K562 (cell line): ENCODE measurements around the gene PSMD1. TPM values are rescaled to one million over a fixed set of nuclear protein-coding genes. Genes with fewer than 3 reads are reported as not detected.

Experiments used
- ATAC-seq: fragments of 200-7000 bp; cut with Tn5 transposase; 3 replicates; pipeline ENCODE4 v1.9.1; 2020; ENCODE audit warnings: moderate library complexity
- BruUV-seq: library from RNA; stranded (reverse); fragments of 400-500 nt; replicated peaks from 2 replicates; lab custom pipeline; 2021; lab: Mats Ljungman, UMichigan
- CTCF ChIA-PET: fragments of 300-600 bp; formaldehyde crosslinking; extraction: SDS; loops from one replicate; lab custom pipeline; 2021; ENCODE audit warnings: low intra/inter-chr PET ratio; lab: Yijun Ruan, JAX
- POLR2A ChIA-PET: fragments of 300-600, 350-650 bp; sonication (Branson Sonifier 250); formaldehyde crosslinking; extraction: SDS; loops from one replicate; lab custom pipeline; 2021; ENCODE audit warnings: antibody characterized with exemption, inconsistent platforms; lab: Yijun Ruan, JAX
- DNase-seq, 4 experiments: peaks; one replicate each; pipeline versions ENCODE4 v3.0.0 to v3.0.0-alpha.2; 2011 to 2018; ENCODE audit warnings: low spot score in 3 of 4, mixed read lengths in 3 of 4; ENCODE audit errors: extremely low read depth in 1 of 4
- FAIRE-seq: peaks from 2 replicates; lab custom pipeline; 2011; peaks lifted over from hg19 to GRCh38; lab: Jason Lieb, UNC
- H2AFZ ChIP-seq: 2 replicates; pipeline ENCODE4 v1.6.0; 2011; ENCODE audit warnings: low read depth, low read length, control low read depth, inconsistent platforms
- H3K27ac ChIP-seq: fragments of 200-600 bp; 3 replicates; pipeline ENCODE4 v1.8.0; 2011; ENCODE audit warnings: low read depth, mild to moderate bottlenecking, control low read depth, inconsistent platforms, low read length, moderate library complexity, mixed read lengths; ENCODE audit errors: extremely low read depth
- H3K27me3 ChIP-seq, 2 experiments: fragments of 300-600 bp in 1 of 2; 2 replicates in 1 of 2; 3 replicates in 1 of 2; pipeline versions ENCODE4 v1.6.0 to v1.8.0; 2011; ENCODE audit warnings: inconsistent platforms in 2 of 2, low read length in 2 of 2, mild to moderate bottlenecking in 1 of 2, mixed read lengths in 1 of 2, moderate library complexity in 1 of 2; ENCODE audit not compliant: control insufficient read depth in 2 of 2, insufficient read depth in 2 of 2
- H3K36me3 ChIP-seq: fragments of 300-600 bp; 3 replicates; pipeline ENCODE4 v1.8.0; 2011; ENCODE audit warnings: mild to moderate bottlenecking, low read length, inconsistent platforms; ENCODE audit not compliant: control insufficient read depth, insufficient read depth
- H3K4me1 ChIP-seq, 2 experiments: fragments of 200-600 bp in 1 of 2; replicated peaks in 1 of 2; 2 replicates in 1 of 2; 3 replicates in 1 of 2; pipeline versions ENCODE4 v1.5.1 to v1.8.0; 2011; ENCODE audit warnings: inconsistent platforms in 2 of 2, low read length in 2 of 2, mild to moderate bottlenecking in 1 of 2, mixed read lengths in 1 of 2, moderate library complexity in 1 of 2; ENCODE audit not compliant: control insufficient read depth in 2 of 2, insufficient read depth in 2 of 2
- H3K4me2 ChIP-seq: 2 replicates; pipeline ENCODE4 v1.6.1; 2011; ENCODE audit warnings: low read length, control low read depth, inconsistent platforms, mixed read lengths; ENCODE audit not compliant: insufficient read depth
- H3K4me3 ChIP-seq: fragments of 200-600 bp; sonication (generic), shearing (Covaris generic); 2 replicates; pipeline ENCODE4 v1.5.1; 2016; ENCODE audit warnings: control low read depth, inconsistent platforms
- H3K79me2 ChIP-seq: fragments of 200-600 bp; 3 replicates; pipeline ENCODE4 v1.8.0; 2011; ENCODE audit warnings: low read length, inconsistent platforms; ENCODE audit not compliant: control insufficient read depth, insufficient read depth
- H3K9ac ChIP-seq, 2 experiments: 2 replicates each; pipeline versions ENCODE4 v1.6.0 to v1.6.1; 2011; ENCODE audit warnings: low read depth in 2 of 2, low read length in 2 of 2, control low read depth in 1 of 2, inconsistent platforms in 1 of 2, mild to moderate bottlenecking in 1 of 2, mixed read lengths in 1 of 2; ENCODE audit not compliant: insufficient read depth in 1 of 2
- H3K9me1 ChIP-seq: one replicate; pipeline ENCODE4 v1.6.0; 2011; ENCODE audit warnings: inconsistent platforms, mild to moderate bottlenecking, low read length, moderate library complexity; ENCODE audit not compliant: control insufficient read depth, insufficient read depth
- H3K9me3 ChIP-seq: replicated peaks from 2 replicates; pipeline ENCODE4 v1.5.1; 2011; ENCODE audit warnings: low read depth, low read length, inconsistent platforms; ENCODE audit not compliant: control insufficient read depth, insufficient read depth
- H4K20me1 ChIP-seq: replicated peaks from 2 replicates; pipeline ENCODE4 v1.6.1; 2011; ENCODE audit warnings: low read length, inconsistent platforms, mixed read lengths; ENCODE audit not compliant: control insufficient read depth, insufficient read depth
- ARID3B ChIP-seq: fragments of 250-450 bp; sonication (Bioruptor Pico); IDR thresholded peaks from 2 replicates; pipeline ENCODE4 v1.4.0; 2020; ENCODE audit warnings: borderline replicate concordance
- ATF4 ChIP-seq: fragments of 450-650 bp; formaldehyde crosslinking; IDR thresholded peaks from 2 replicates; pipeline ENCODE4 v1.4.0; 2022; ENCODE audit warnings: mild to moderate bottlenecking, moderate library complexity
- BCOR ChIP-seq: fragments of 450-650 bp; IDR thresholded peaks from 2 replicates; pipeline ENCODE4 v1.6.1; 2016
- CREBBP ChIP-seq: IDR thresholded peaks from one replicate; pipeline ENCODE4 v1.6.1; 2012; ENCODE audit warnings: low read depth, mild to moderate bottlenecking, control low read depth, inconsistent platforms, low read length
- E2F6 ChIP-seq, 2 experiments: IDR thresholded peaks; 2 replicates each; pipeline ENCODE4 v1.6.1; 2011; ENCODE audit warnings: borderline replicate concordance in 1 of 2, control low read depth in 1 of 2, low read depth in 1 of 2, low read length in 1 of 2, mild to moderate bottlenecking in 1 of 2, mixed read lengths in 1 of 2, moderate library complexity in 1 of 2; ENCODE audit not compliant: insufficient read depth in 1 of 2, insufficient read length in 1 of 2, poor library complexity in 1 of 2, severe bottlenecking in 1 of 2; ENCODE audit errors: extremely low read depth in 1 of 2
- IRF1 ChIP-seq: sonication (generic); formaldehyde crosslinking; IDR thresholded peaks from 2 replicates; pipeline ENCODE4 v1.8.0; 2022; ENCODE audit warnings: missing genetic modification reagents, mild to moderate bottlenecking, borderline replicate concordance
- MEF2D ChIP-seq: conservative IDR thresholded peaks from 2 replicates; pipeline ENCODE4 v1.6.1; 2016; ENCODE audit warnings: low read depth, missing genetic modification characterization, missing compliant biosample characterization
- RCOR1 ChIP-seq, 2 experiments: IDR thresholded peaks; 2 replicates each; pipeline ENCODE4 v1.6.1; 2012; ENCODE audit warnings: low read depth in 2 of 2, low read length in 2 of 2, borderline replicate concordance in 1 of 2, improper control_type of control experiment in 1 of 2
- STAT5B ChIP-seq: fragments of 250-450 bp; sonication (Bioruptor Pico); IDR thresholded peaks from 2 replicates; pipeline ENCODE4 v1.8.0; 2021; ENCODE audit warnings: mild to moderate bottlenecking, inconsistent platforms
- TEAD1 ChIP-seq, 2 experiments: fragments of 450-650 bp in 1 of 2; sonication (generic) in 1 of 2; formaldehyde crosslinking; IDR thresholded peaks; 2 replicates each; pipeline versions ENCODE4 v1.4.0 to v1.8.0; 2020 to 2022; ENCODE audit warnings: mild to moderate bottlenecking in 2 of 2, missing genetic modification reagents in 1 of 2
- TOE1 ChIP-seq, 2 experiments: fragments of 450-650 bp in 1 of 2; sonication (generic) in 1 of 2; formaldehyde crosslinking in 1 of 2; IDR thresholded peaks; 2 replicates each; pipeline versions ENCODE4 v1.7.1 to v1.8.0; 2016 to 2022; ENCODE audit warnings: borderline replicate concordance in 2 of 2, mild to moderate bottlenecking in 2 of 2, antibody characterized with exemption in 1 of 2, inconsistent platforms in 1 of 2, low read depth in 1 of 2, missing genetic modification reagents in 1 of 2, moderate library complexity in 1 of 2
- UBTF ChIP-seq, 2 experiments: IDR thresholded peaks; 2 replicates each; pipeline ENCODE4 v1.6.1; 2012; ENCODE audit warnings: improper control_type of control experiment in 2 of 2, low read depth in 2 of 2, low read length in 2 of 2, borderline replicate concordance in 1 of 2
- WGBS: fragments of 100-300 bp; shearing (Covaris generic); methylation state at CpG from one replicate; pipeline ENCODE4 v1.1.6; 2016; ENCODE audit warnings: low coverage, mixed read lengths; ENCODE audit not compliant: insufficient coverage; ENCODE audit errors: missing lambda C conversion rate; 5-methylcytosine and 5-hydroxymethylcytosine counted together
- in situ Hi-C: fragments of 300-500 bp; cut with MboI; formaldehyde crosslinking; loops from 4 replicates; pipeline ENCODE4 v1.15.0; 2018; ENCODE audit warnings: inconsistent platforms, mixed read lengths
- intact Hi-C: fragments of 100-400 bp; cut with micrococcal nuclease; formaldehyde crosslinking; loops from 2 replicates; pipeline ENCODE4 v1.14.2; 2022
- polyA plus RNA-seq, 8 experiments: library from polyadenylated mRNA; depleted of rRNA in 4 of 8; stranded (reverse) in 5 of 8; unstranded in 3 of 8; fragments of >200 nt; fragmentation: Nextera tagmentation in 2 of 8; fragmentation: Illumina TruSeq in 1 of 8; extraction: Ambion mirVana in 2 of 8; extraction: Trizol in 1 of 8; gene quantifications; 2 replicates each; pipeline versions ENCODE4 v1.2.1 to v1.2.3, GENCODE V29; 2011 to 2014; ENCODE audit warnings: inconsistent platforms in 1 of 8, missing spikeins in 1 of 8
- total RNA-seq, 7 experiments: library from RNA; depleted of rRNA in 6 of 7; stranded (reverse); fragments of >200 nt in 6 of 7; fragmentation: Illumina TruSeq in 2 of 7; extraction: Trizol in 2 of 7; gene quantifications; 2 replicates each; pipeline versions ENCODE4 v1.2.1 to v1.2.3, GENCODE V29; 2011 to 2021; ENCODE audit warnings: low replicate concordance in 1 of 7

PSMD1 gene
- total and polyA plus RNA-seq, 9 of the 15 experiments (the other 6 are each of a cell fraction or from before 2014, with no cell fraction given), result 100 to 257 (median 147) TPM

GRCh38 chr2:231134910-231135655, 78.4 kb downstream of the PSMD1 start:
- intact Hi-C loops, result no loop called here
- DNase-seq (no peak), FAIRE-seq (no peak), ATAC-seq (no peak)
- Histone ChIP-seq H3K9ac (no peak overlapping the region), H2AFZ (no peak overlapping the region), H4K20me1 (no peaks in the 10 kb centered on the region), H3K36me3 (peaks cover 25% of the 10 kb centered on the region; the same call in 1 of the 3 replicates), H3K27me3 (no peaks in the 10 kb centered on the region), H3K9me1 (no peaks in the 10 kb centered on the region), H3K9me3 (no peaks in the 10 kb centered on the region), H3K4me2 (no peak overlapping the region), H3K79me2 (peaks cover 12% of the 10 kb centered on the region; the same call in 2 of the 3 replicates), H3K4me3 (no peak overlapping the region), H3K4me1 (no peaks in the 10 kb centered on the region), H3K27ac (no peak overlapping the region)
- WGBS, result 90% methylated on average over 1 of the region's 1 CpG
- ChIA-PET POLR2A (interaction anchor here (0.6 kb wide), 1 partner anchor 202 kb away, joined by 3 read pairs; no protein-coding TSS in a partner anchor), CTCF (no interaction called here)
- BruUV-seq, result no TSS peak
- in situ Hi-C loops, result no loop called here
- TF ChIP-seq STAT5B (CRISPR knock-in tag), result no peak
- TF ChIP-seq TOE1 (IDR thresholded peaks at IDR 0.05; ENCODE audit: borderline replicate concordance), result no peak
- no peak for TF ChIP-seq TOE1 (CRISPR knock-in tag; IDR thresholded peaks at IDR 0.05; ENCODE audit: borderline replicate concordance, low read depth)
- TF ChIP-seq CREBBP, result no peak
- no peak for TF ChIP-seq BCOR
- no peak for TF ChIP-seq TEAD1 (CRISPR knock-in tag; IDR thresholded peaks at IDR 0.05)
- TF ChIP-seq ATF4 (CRISPR knock-in tag), result no peak
- TF ChIP-seq IRF1, result no peak
- no peak for TF ChIP-seq UBTF (IDR thresholded peaks at IDR 0.05; ENCODE audit: borderline replicate concordance in 1 of 2, low read depth in 2 of 2, low read length in 2 of 2)
- no peak for TF ChIP-seq E2F6 (IDR thresholded peaks at IDR 0.05; ENCODE audit: borderline replicate concordance in 1 of 2, extremely low read depth in 1 of 2, insufficient read depth in 1 of 2, insufficient read length in 1 of 2, low read depth in 1 of 2, low read length in 1 of 2, poor library complexity in 1 of 2, severe bottlenecking in 1 of 2)
- TF ChIP-seq RCOR1 (IDR thresholded peaks at IDR 0.05; ENCODE audit: borderline replicate concordance in 1 of 2, low read depth in 2 of 2, low read length in 2 of 2), result no peak
- no peak for TF ChIP-seq ARID3B (CRISPR knock-in tag)
- TF ChIP-seq MEF2D (tag), result no peak
